CD14-positive monocyte (primary cell): Measurements from ENCODE around the gene ARHGAP9. TPM values are rescaled to one million over a fixed set of nuclear protein-coding genes. Genes with fewer than 3 reads are reported as not detected.

Experiments
- DNase-seq, 3 donors: peaks; one replicate each; pipeline ENCODE4 v3.0.0-alpha.2; 2011 to 2022
- H2AFZ ChIP-seq: 2 replicates; pipeline ENCODE4 v1.6.0; 2012; ENCODE audit warnings: mild to moderate bottlenecking, low read depth, low read length, inconsistent platforms; ENCODE audit not compliant: insufficient read depth, poor library complexity, severe bottlenecking
- H3K27ac ChIP-seq, 2 donors: 1 replicate in 1 of 2; 2 replicates in 1 of 2; pipeline ENCODE4 v1.5.1; 2012 to 2013; ENCODE audit warnings: low read length in 2 of 2, control low read depth in 1 of 2, inconsistent platforms in 1 of 2, low read depth in 1 of 2, mild to moderate bottlenecking in 1 of 2
- H3K27me3 ChIP-seq, 2 donors: one replicate each; pipeline versions ENCODE4 v1.6.0 to v1.6.1; 2011 to 2013; ENCODE audit warnings: low read length in 2 of 2; ENCODE audit not compliant: control insufficient read depth in 2 of 2, insufficient read depth in 2 of 2
- H3K36me3 ChIP-seq, 2 donors: replicated peaks in 1 of 2; 1 replicate in 1 of 2; 2 replicates in 1 of 2; pipeline versions ENCODE4 v1.5.1 to v1.6.1; 2012 to 2013; ENCODE audit warnings: low read length in 2 of 2, control low read depth in 1 of 2, inconsistent platforms in 1 of 2, mild to moderate bottlenecking in 1 of 2; ENCODE audit not compliant: insufficient read depth in 2 of 2, control insufficient read depth in 1 of 2
- H3K4me1 ChIP-seq, 2 donors: 1 replicate in 1 of 2; 2 replicates in 1 of 2; pipeline versions ENCODE4 v1.5.1 to v1.6.1; 2012 to 2013; ENCODE audit warnings: low read length in 2 of 2, control low read depth in 1 of 2, inconsistent platforms in 1 of 2, mild to moderate bottlenecking in 1 of 2, moderate library complexity in 1 of 2; ENCODE audit not compliant: insufficient read depth in 2 of 2, control insufficient read depth in 1 of 2
- H3K4me2 ChIP-seq: replicated peaks from 2 replicates; pipeline ENCODE3; 2012; ENCODE audit warnings: low read length, moderate library complexity, mild to moderate bottlenecking; ENCODE audit not compliant: poor library complexity, severe bottlenecking; ENCODE audit errors: extremely low read depth
- H3K4me3 ChIP-seq, 3 experiments: fragments of 200-600 bp in 1 of 3; sonication (generic) in 1 of 3; replicated peaks in 1 of 3; 1 replicate in 2 of 3; 2 replicates in 1 of 3; pipeline ENCODE4 v1.5.1; 2011 to 2013; ENCODE audit warnings: low read length in 3 of 3, mild to moderate bottlenecking in 3 of 3, control low read depth in 2 of 3, low read depth in 2 of 3, inconsistent platforms in 1 of 3, moderate library complexity in 1 of 3
- H3K79me2 ChIP-seq: 2 replicates; pipeline ENCODE4 v1.6.0; 2012; ENCODE audit warnings: mild to moderate bottlenecking, control low read depth, inconsistent platforms, low read length, moderate library complexity; ENCODE audit not compliant: insufficient read depth
- H3K9ac ChIP-seq: 2 replicates; pipeline ENCODE4 v1.6.0; 2017; ENCODE audit warnings: low read length, mild to moderate bottlenecking; ENCODE audit not compliant: insufficient read depth, poor library complexity, severe bottlenecking
- H3K9me3 ChIP-seq, 2 donors: replicated peaks in 1 of 2; 1 replicate in 1 of 2; 2 replicates in 1 of 2; pipeline versions ENCODE4 v1.5.1 to v1.6.1; 2012 to 2013; ENCODE audit warnings: low read length in 2 of 2, control low read depth in 1 of 2; ENCODE audit not compliant: control insufficient read depth in 1 of 2, insufficient read depth in 1 of 2
- H4K20me1 ChIP-seq: 2 replicates; pipeline ENCODE4 v1.6.0; 2012; ENCODE audit warnings: mild to moderate bottlenecking, low read length, control low read depth, moderate library complexity; ENCODE audit not compliant: insufficient read depth
- H3K27ac Mint-ChIP-seq, 7 donors: one replicate each; pipeline ENCODE4 v1.8.0; 2020; ENCODE audit warnings: mild to moderate bottlenecking in 7 of 7, mixed read lengths in 7 of 7, moderate library complexity in 6 of 7, inconsistent platforms in 2 of 7
- H3K27me3 Mint-ChIP-seq, 3 donors: one replicate each; pipeline ENCODE4 v1.8.0; 2021 to 2022; ENCODE audit warnings: low read depth in 3 of 3, mild to moderate bottlenecking in 3 of 3, mixed read lengths in 3 of 3, moderate library complexity in 3 of 3, inconsistent platforms in 1 of 3
- H3K36me3 Mint-ChIP-seq, 2 donors: one replicate each; pipeline ENCODE4 v1.8.0; 2020; ENCODE audit warnings: mixed read lengths in 2 of 2, inconsistent platforms in 1 of 2, mild to moderate bottlenecking in 1 of 2
- H3K4me1 Mint-ChIP-seq: one replicate; pipeline ENCODE4 v1.8.0; 2020; ENCODE audit warnings: mild to moderate bottlenecking, mixed read lengths
- H3K4me3 Mint-ChIP-seq, 2 donors: one replicate each; pipeline ENCODE4 v1.8.0; 2020; ENCODE audit warnings: mild to moderate bottlenecking in 2 of 2, mixed read lengths in 2 of 2, moderate library complexity in 1 of 2
- H3K9me3 Mint-ChIP-seq, 7 donors: one replicate each; pipeline ENCODE4 v1.8.0; 2020 to 2022; ENCODE audit warnings: mixed read lengths in 7 of 7, mild to moderate bottlenecking in 6 of 7, moderate library complexity in 6 of 7, inconsistent platforms in 2 of 7
- CTCF ChIP-seq: fragments of 200-600 bp; IDR thresholded peaks from one replicate; pipeline ENCODE4 v1.8.0; 2022; ENCODE audit warnings: antibody characterized with exemption, mild to moderate bottlenecking
- WGBS: methylation state at CpG from one replicate; pipeline ENCODE4 v1.1.5; 2013; ENCODE audit warnings: missing lambda C conversion rate; ENCODE audit not compliant: insufficient coverage; 5-methylcytosine and 5-hydroxymethylcytosine counted together
- intact Hi-C, 2 donors: fragments of 100-400 bp; cut with micrococcal nuclease; formaldehyde crosslinking; loops; one replicate each; pipeline versions ENCODE4 v1.15.0 to v1.15.1; 2023
- polyA plus RNA-seq, 3 donors: library from polyadenylated mRNA; depleted of rRNA in 1 of 3; unstranded in 2 of 3; stranded (reverse) in 1 of 3; fragments of 300-500 nt in 2 of 3; fragments of >200 nt in 1 of 3; fragmentation: Illumina TruSeq in 2 of 3; gene quantifications; 1 replicate in 2 of 3; 2 replicates in 1 of 3; pipeline ENCODE4 v1.2.3, GENCODE V29; 2012 to 2021

The ARHGAP9 gene
- polyA plus RNA-seq, 3 donors, result 211 to 581 (median 213) TPM

- H3K27ac ChIP-seq, result no peak overlapping the region
- no peaks in the 10 kb centered on the region for H3K9me3 ChIP-seq
- no peak for TF ChIP-seq CTCF
- H3K79me2 ChIP-seq, result no peaks in the 10 kb centered on the region
- no peak overlapping the region for H3K4me2 ChIP-seq
- 100% methylated on average over 7 of the region's 7 CpGs for WGBS
- no peak overlapping the region for H2AFZ ChIP-seq
- no peaks in the 10 kb centered on the region for H3K27me3 ChIP-seq
- no peak overlapping the region for H3K4me3 Mint-ChIP-seq
- H3K27me3 Mint-ChIP-seq, result peaks cover 2 to 3% (median 2%) of the 10 kb centered on the region in 3 donors
- no peaks in the 10 kb centered on the region for H3K36me3 Mint-ChIP-seq
- no peak for DNase-seq
- H3K9ac ChIP-seq, result no peak overlapping the region
- intact Hi-C loops, result no loop called here
- H3K4me3 ChIP-seq, result no peak overlapping the region
- H4K20me1 ChIP-seq, result no peaks in the 10 kb centered on the region
- no peaks in the 10 kb centered on the region for H3K9me3 Mint-ChIP-seq
- peaks cover 0 to under 1% of the 10 kb centered on the region in 2 donors for H3K4me1 ChIP-seq
- H3K4me1 Mint-ChIP-seq, result peaks cover under 1% of the 10 kb centered on the region
- H3K36me3 ChIP-seq, result no peaks in the 10 kb centered on the region
- no peak overlapping the region for H3K27ac Mint-ChIP-seq
Observed at GRCh38 chr12:57449375-57449774, 30.3 kb downstream of the ARHGAP9 start.

GRCh38 chr12:57448669-57449068 lies 31.0 kb downstream of the ARHGAP9 start:
- no peaks in the 10 kb centered on the region for H3K4me1 ChIP-seq
- TF ChIP-seq CTCF, result no peak
- no peak for DNase-seq
- no peaks in the 10 kb centered on the region for H3K9me3 ChIP-seq
- H3K27ac ChIP-seq, result no peak overlapping the region
- H3K4me3 Mint-ChIP-seq, result no peak overlapping the region
- H3K79me2 ChIP-seq, result no peaks in the 10 kb centered on the region
- no peak overlapping the region for H3K27ac Mint-ChIP-seq
- H3K4me1 Mint-ChIP-seq, result no peaks in the 10 kb centered on the region
- peaks cover 2 to 3% (median 2%) of the 10 kb centered on the region in 3 donors for H3K27me3 Mint-ChIP-seq
- no peak overlapping the region for H3K4me2 ChIP-seq
- no peaks in the 10 kb centered on the region for H4K20me1 ChIP-seq
- intact Hi-C loops, result no loop called here
- H3K27me3 ChIP-seq, result no peaks in the 10 kb centered on the region
- H3K36me3 Mint-ChIP-seq, result no peaks in the 10 kb centered on the region
- H3K4me3 ChIP-seq, result no peak overlapping the region
- H2AFZ ChIP-seq, result no peak overlapping the region
- no peaks in the 10 kb centered on the region for H3K9me3 Mint-ChIP-seq
- no CpG with 5 or more reads among the region's 2 CpGs for WGBS
- H3K9ac ChIP-seq, result no peak overlapping the region
- no peaks in the 10 kb centered on the region for H3K36me3 ChIP-seq
